SH-SY5Y (cell line): ENCODE data around the gene LRRIQ3.

Experiments used
- GATA2 ChIP-seq: IDR thresholded peaks from 2 replicates; pipeline ENCODE4 v1.6.1; 2011; ENCODE audit warnings: mild to moderate bottlenecking, low read depth, low read length
- GATA3 ChIP-seq: IDR thresholded peaks from 2 replicates; pipeline ENCODE4 v1.6.1; 2011; ENCODE audit warnings: low read depth, mild to moderate bottlenecking, low read length, moderate library complexity

Gene LRRIQ3

DNA sequence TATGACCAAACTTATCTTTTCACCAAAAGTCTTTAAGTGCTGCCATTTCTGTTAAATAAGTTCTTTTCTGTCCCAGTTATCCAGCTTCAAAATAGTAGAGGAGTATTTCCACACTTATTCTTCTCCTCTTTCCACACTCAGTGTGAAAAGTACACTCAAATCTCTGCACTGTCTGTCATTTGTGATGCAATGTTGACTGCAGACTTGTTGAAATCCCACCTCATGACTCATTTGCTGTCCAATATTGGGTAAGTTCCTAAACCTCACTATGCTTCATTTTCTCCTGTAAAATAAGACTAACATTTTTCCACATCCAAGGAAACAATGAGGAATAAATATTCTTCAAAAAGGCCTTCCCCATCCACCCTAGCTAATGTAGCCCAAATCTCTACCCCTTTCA lies 17.5 kb downstream of the LRRIQ3 start:
- TF ChIP-seq GATA2 (no peak), GATA3 (no peak)

- TF ChIP-seq GATA2, result no peak
- TF ChIP-seq GATA3, result no peak
Observed at GRCh38 chr1:74162333-74162732, 35.6 kb downstream of the LRRIQ3 start.

GRCh38 chr1:74161497-74161896 lies 36.5 kb downstream of the LRRIQ3 start:
- TF ChIP-seq GATA3 (no peak), GATA2 (no peak)

DNA sequence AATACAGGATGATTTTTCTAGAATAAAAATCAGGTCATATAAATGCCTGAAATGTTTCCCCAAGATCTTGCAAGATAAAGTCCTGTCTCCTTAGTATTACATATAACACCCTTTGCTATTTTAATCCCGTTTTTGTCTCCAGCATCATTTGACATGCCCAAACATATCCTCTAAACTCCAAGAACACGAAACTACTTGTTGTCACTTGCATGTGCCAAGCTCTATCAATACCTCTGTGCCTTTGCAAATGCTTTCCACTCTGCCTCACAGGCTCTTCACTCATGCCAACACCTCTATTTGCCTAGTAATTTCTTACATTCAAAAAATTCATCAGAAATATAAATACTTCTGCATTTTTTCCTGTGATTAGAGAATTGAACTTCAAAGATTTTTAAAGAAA lies 37.9 kb downstream of the LRRIQ3 start:
- no peak for TF ChIP-seq GATA3

DNA sequence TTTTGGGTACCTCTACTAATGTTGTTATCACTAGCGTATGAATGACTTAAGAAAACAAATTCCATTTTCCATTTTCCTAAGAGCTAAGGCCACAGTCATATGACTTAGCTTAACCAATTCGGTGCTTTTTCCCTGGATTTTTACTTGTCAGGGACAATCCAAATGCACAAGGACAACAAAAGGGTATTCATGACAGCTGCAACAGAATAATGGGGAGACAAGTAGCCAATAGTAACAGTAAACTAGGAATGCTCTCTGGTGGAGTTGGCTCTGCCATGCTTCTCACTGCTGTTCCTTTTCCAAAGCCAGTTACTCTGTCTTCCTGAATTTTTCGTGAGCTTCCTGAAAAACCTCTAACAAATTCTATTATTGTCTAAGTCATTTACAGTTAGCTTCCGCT lies 52.9 kb downstream of the LRRIQ3 start:
- no peak for TF ChIP-seq GATA3
- no peak for TF ChIP-seq GATA2

DNA sequence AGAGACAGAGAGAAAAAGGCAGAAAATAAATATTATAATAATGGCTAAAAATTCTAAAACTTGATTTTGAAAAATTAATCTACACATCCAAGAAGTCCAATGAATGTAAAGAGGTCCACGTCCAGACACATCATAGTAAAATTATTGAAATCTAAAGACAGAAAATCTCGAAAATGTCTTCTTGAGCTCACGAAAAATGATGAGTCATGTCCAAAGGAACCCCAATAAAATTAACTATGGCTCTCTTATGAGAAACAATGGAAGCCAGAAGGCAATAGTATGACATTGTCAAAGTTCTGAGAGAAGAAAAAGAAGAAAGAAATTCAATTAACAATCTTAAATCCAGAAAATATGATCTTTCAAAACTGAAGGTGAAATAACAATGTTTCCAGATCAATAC lies 84.6 kb downstream of the LRRIQ3 start:
- TF ChIP-seq GATA2 (no peak), GATA3 (no peak)

DNA sequence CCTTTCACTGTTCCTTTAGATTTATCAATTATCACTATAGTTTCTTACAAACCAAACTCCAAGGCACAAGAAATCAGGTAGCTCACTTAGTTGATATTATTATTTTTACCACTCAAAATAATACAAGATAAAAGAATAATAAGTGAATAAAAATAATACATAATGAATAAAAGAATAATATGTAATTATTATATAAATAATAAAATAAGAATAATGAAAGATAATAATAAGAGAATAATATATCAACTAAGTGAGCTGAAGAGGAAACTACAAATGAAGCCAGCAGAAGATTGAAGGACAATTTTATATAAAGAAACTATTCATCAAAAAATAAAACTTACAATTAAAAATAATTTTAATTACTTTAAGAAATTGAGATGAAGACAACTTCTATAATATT lies 90.6 kb downstream of the LRRIQ3 start:
- TF ChIP-seq GATA3, result no peak
- no peak for TF ChIP-seq GATA2

DNA sequence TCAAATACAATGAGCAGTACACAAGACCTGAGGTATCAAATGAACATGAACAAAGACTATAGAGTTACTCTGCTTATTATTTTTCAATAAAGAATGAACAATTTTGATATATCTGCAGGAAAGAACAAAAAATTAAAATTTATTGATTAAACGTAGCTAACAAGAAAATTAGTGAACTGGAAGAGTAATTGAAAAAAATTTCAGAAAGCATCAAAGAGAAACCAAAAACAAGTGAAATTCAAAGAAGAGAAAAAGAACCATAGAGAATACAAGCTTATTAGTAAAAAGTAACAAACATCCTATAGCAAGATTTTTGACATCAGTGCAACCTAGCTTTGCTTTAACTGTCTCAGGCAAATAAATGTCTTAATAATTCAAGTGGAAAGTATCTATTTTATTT lies 106.6 kb downstream of the LRRIQ3 start:
- TF ChIP-seq GATA2 (no peak), GATA3 (no peak)

DNA sequence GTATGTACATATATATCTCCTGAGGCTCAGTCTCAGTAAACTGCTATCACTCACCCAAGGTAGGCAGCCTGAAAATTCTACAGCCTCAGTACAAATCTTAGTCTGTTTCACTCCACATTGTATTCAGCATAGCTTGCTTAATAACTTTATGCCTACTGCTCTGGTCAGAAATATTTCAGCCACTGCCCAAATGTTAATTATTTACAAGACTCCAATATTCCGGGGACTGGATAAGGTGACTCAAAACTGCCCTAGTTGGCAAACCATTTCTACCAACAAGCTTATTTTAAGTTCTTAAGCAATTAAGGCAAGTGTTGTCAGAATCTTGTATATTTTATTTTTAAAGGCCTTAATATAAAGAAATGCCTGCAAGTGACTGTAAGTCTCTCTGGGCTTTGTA lies 114.8 kb downstream of the LRRIQ3 start:
- no peak for TF ChIP-seq GATA3
- TF ChIP-seq GATA2, result no peak

- TF ChIP-seq GATA3, result no peak
- no peak for TF ChIP-seq GATA2
Observed at GRCh38 chr1:74065081-74065480, 132.9 kb downstream of the LRRIQ3 start.

DNA sequence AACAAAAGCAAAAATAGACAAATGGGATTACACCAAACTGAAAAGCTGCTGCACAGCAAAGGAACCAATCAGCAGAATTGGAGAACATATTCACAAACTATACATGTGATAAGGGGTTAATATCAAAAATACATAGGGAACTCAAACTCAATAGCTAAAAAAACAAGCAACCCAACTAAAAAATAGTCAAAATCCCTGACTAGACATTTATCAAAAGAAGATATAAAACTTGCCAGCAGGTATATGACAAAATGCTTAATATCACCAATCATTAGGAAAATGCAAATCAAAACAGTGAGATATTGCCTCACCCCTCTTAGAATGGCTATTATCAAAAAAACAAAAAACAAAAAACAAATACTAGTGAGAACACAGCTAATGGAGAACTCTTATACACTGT lies 140.3 kb downstream of the LRRIQ3 start:
- TF ChIP-seq GATA2, result no peak
- TF ChIP-seq GATA3, result no peak

DNA sequence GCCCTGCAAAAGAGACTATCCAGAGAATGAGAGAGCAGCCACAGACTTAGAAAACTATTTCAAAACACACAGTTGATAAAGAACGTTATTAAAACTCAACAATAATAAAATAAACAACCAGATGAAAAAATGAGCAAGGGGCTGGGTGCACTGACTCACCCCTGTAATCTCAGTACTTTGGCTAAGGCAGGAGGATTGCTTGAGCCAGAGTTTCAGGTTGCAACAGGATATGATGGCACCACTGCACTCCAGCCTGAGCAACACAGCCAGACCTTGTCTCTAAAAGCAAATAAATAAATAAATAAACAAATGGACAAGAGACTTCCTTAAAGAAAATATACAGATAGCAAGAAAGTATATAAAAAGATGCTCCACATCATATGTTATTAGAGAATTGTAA lies 144.6 kb downstream of the LRRIQ3 start:
- no peak for TF ChIP-seq GATA2
- TF ChIP-seq GATA3, result no peak

- TF ChIP-seq GATA3, result no peak
- no peak for TF ChIP-seq GATA2
Observed at GRCh38 chr1:74050386-74050785, 147.6 kb downstream of the LRRIQ3 start.

- TF ChIP-seq GATA2, result no peak
- TF ChIP-seq GATA3, result no peak
Observed at GRCh38 chr1:74038042-74038441, 159.9 kb downstream of the LRRIQ3 start.

GRCh38 chr1:74012583-74012982 lies 185.4 kb downstream of the LRRIQ3 start:
- no peak for TF ChIP-seq GATA3
- no peak for TF ChIP-seq GATA2

GRCh38 chr1:74011736-74012135 lies 186.2 kb downstream of the LRRIQ3 start:
- TF ChIP-seq GATA2 (no peak), GATA3 (no peak)

DNA sequence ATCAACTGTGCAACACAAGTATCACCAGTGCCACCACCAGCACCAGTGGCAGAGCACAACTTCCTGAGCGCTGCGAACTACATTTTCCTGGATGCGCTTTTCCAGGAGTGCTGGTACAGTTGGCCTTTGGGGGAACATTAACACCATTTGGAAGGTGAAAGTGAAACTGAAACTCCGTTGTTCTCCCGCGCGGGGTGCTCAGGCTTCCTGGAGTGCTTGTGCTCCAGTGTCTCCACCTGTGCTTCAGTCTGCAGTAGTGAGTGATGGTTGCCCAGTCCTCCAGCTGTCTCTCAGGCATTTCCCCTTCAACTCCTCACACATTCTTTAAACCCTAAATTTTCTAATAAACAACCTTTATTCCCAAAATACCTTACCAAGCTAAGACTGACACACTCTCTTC lies 187.8 kb downstream of the LRRIQ3 start:
- TF ChIP-seq GATA2 (no peak), GATA3 (no peak)

GRCh38 chr1:74005533-74005932 lies 192.4 kb downstream of the LRRIQ3 start:
- TF ChIP-seq GATA3 (no peak), GATA2 (no peak)
